Measurements from ENCODE around the gene FARP1.

The FARP1 gene

GRCh38 chr13:98429531-98429930 lies 286.6 kb downstream of the FARP1 start:
- no peak for TF ChIP-seq POLR2AphosphoS5 (IDR thresholded peaks at IDR 0.05; ENCODE audit: borderline replicate concordance, low read depth, low read length)
- TF ChIP-seq EZH2 (IDR thresholded peaks at IDR 0.05), result no peak
- TF ChIP-seq FOXP2 (optimal IDR thresholded peaks at IDR 0.05; ENCODE audit: control extremely low read depth, extremely low read length, insufficient read depth), result no peak
- DNase-seq (ENCODE audit: low read depth, low spot score), result no peak
- H3K9ac ChIP-seq (ENCODE audit: insufficient read length), result no peak overlapping the region
- H3K9me3 ChIP-seq (ENCODE audit: low read depth, low read length), result no peaks in the 10 kb centered on the region
- H3K4me3 ChIP-seq, result no peak overlapping the region
- H3K36me3 ChIP-seq (ENCODE audit: insufficient read depth, low read length), result peaks cover 10% of the 10 kb centered on the region
- H3K27ac ChIP-seq, result no peak overlapping the region

GRCh38 chr13:98429977-98430736 lies 287.3 kb downstream of the FARP1 start:
- DNase-seq (ENCODE audit: low read depth, low spot score), result no peak

GRCh38 chr13:98432638-98433037 lies 289.7 kb downstream of the FARP1 start:
- H3K36me3 ChIP-seq (ENCODE audit: insufficient read depth, low read length), result no peaks in the 10 kb centered on the region
- DNase-seq (ENCODE audit: low read depth, low spot score), result no peak

More at GRCh38 chr13:98429977-98430736, 287.3 kb downstream of the FARP1 start:
- H3K9me3 ChIP-seq (ENCODE audit: low read depth, low read length), result no peaks in the 10 kb centered on the region
- H3K4me3 ChIP-seq, result no peak overlapping the region
- H3K27ac ChIP-seq, result no peak overlapping the region
- peaks cover 8% of the 10 kb centered on the region for H3K36me3 ChIP-seq (ENCODE audit: insufficient read depth, low read length)
- TF ChIP-seq FOXP2 (optimal IDR thresholded peaks at IDR 0.05; ENCODE audit: control extremely low read depth, extremely low read length, insufficient read depth), result no peak
- no peak for TF ChIP-seq POLR2AphosphoS5 (IDR thresholded peaks at IDR 0.05; ENCODE audit: borderline replicate concordance, low read depth, low read length)
- TF ChIP-seq EZH2 (IDR thresholded peaks at IDR 0.05), result no peak
- no peak overlapping the region for H3K9ac ChIP-seq (ENCODE audit: insufficient read length)

GRCh38 chr13:98433654-98434053 lies 290.8 kb downstream of the FARP1 start:
- H3K27ac ChIP-seq, result no peak overlapping the region
- H3K4me3 ChIP-seq, result no peak overlapping the region
- no peak for TF ChIP-seq EZH2 (IDR thresholded peaks at IDR 0.05)
- TF ChIP-seq FOXP2 (optimal IDR thresholded peaks at IDR 0.05; ENCODE audit: control extremely low read depth, extremely low read length, insufficient read depth), result no peak
- TF ChIP-seq POLR2AphosphoS5 (IDR thresholded peaks at IDR 0.05; ENCODE audit: borderline replicate concordance, low read depth, low read length), result no peak
- H3K36me3 ChIP-seq (ENCODE audit: insufficient read depth, low read length), result no peaks in the 10 kb centered on the region
- H3K9me3 ChIP-seq (ENCODE audit: low read depth, low read length), result no peaks in the 10 kb centered on the region
- no peak for DNase-seq (ENCODE audit: low read depth, low spot score)
- H3K9ac ChIP-seq (ENCODE audit: insufficient read length), result no peak overlapping the region

More at GRCh38 chr13:98432638-98433037, 289.7 kb downstream of the FARP1 start:
- Histone ChIP-seq H3K9me3 (ENCODE audit: low read depth, low read length) (no peaks in the 10 kb centered on the region), H3K27ac (no peak overlapping the region), H3K9ac (ENCODE audit: insufficient read length) (no peak overlapping the region), H3K4me3 (no peak overlapping the region)
- TF ChIP-seq POLR2AphosphoS5 (IDR thresholded peaks at IDR 0.05; ENCODE audit: borderline replicate concordance, low read depth, low read length), result no peak

- no peak overlapping the region for H3K9ac ChIP-seq (ENCODE audit: insufficient read length)
- H3K36me3 ChIP-seq (ENCODE audit: insufficient read depth, low read length), result no peaks in the 10 kb centered on the region
- no peaks in the 10 kb centered on the region for H3K9me3 ChIP-seq (ENCODE audit: low read depth, low read length)
- H3K27ac ChIP-seq, result no peak overlapping the region
- no peak for DNase-seq (ENCODE audit: low read depth, low spot score)
- no peak for TF ChIP-seq POLR2AphosphoS5 (IDR thresholded peaks at IDR 0.05; ENCODE audit: borderline replicate concordance, low read depth, low read length)
- TF ChIP-seq EZH2 (IDR thresholded peaks at IDR 0.05), result no peak
- no peak for TF ChIP-seq FOXP2 (optimal IDR thresholded peaks at IDR 0.05; ENCODE audit: control extremely low read depth, extremely low read length, insufficient read depth)
- H3K4me3 ChIP-seq, result no peak overlapping the region
These were observed 291.2 kb downstream of the FARP1 start for GRCh38 chr13:98434060-98434459.

GRCh38 chr13:98435376-98435775 lies 292.5 kb downstream of the FARP1 start:
- no peak overlapping the region for H3K4me3 ChIP-seq
- DNase-seq (ENCODE audit: low read depth, low spot score), result no peak
- no peak overlapping the region for H3K9ac ChIP-seq (ENCODE audit: insufficient read length)
- TF ChIP-seq EZH2 (IDR thresholded peaks at IDR 0.05) (no peak), FOXP2 (optimal IDR thresholded peaks at IDR 0.05; ENCODE audit: control extremely low read depth, extremely low read length, insufficient read depth) (no peak), POLR2AphosphoS5 (IDR thresholded peaks at IDR 0.05; ENCODE audit: borderline replicate concordance, low read depth, low read length) (no peak)
- no peaks in the 10 kb centered on the region for H3K9me3 ChIP-seq (ENCODE audit: low read depth, low read length)
- no peaks in the 10 kb centered on the region for H3K36me3 ChIP-seq (ENCODE audit: insufficient read depth, low read length)
- H3K27ac ChIP-seq, result no peak overlapping the region

GRCh38 chr13:98436233-98436910 lies 293.5 kb downstream of the FARP1 start:
- Histone ChIP-seq H3K4me3 (no peak overlapping the region), H3K9me3 (ENCODE audit: low read depth, low read length) (no peaks in the 10 kb centered on the region), H3K27ac (no peak overlapping the region), H3K36me3 (ENCODE audit: insufficient read depth, low read length) (no peaks in the 10 kb centered on the region), H3K9ac (ENCODE audit: insufficient read length) (no peak overlapping the region)
- DNase-seq (ENCODE audit: low read depth, low spot score), result no peak
- TF ChIP-seq POLR2AphosphoS5 (IDR thresholded peaks at IDR 0.05; ENCODE audit: borderline replicate concordance, low read depth, low read length) (no peak), EZH2 (IDR thresholded peaks at IDR 0.05) (no peak), FOXP2 (optimal IDR thresholded peaks at IDR 0.05; ENCODE audit: control extremely low read depth, extremely low read length, insufficient read depth) (no peak)

- no peak for DNase-seq (ENCODE audit: low read depth, low spot score)
- H3K27ac ChIP-seq, result no peak overlapping the region
- no peak overlapping the region for H3K4me3 ChIP-seq
- TF ChIP-seq FOXP2 (optimal IDR thresholded peaks at IDR 0.05; ENCODE audit: control extremely low read depth, extremely low read length, insufficient read depth) (no peak), EZH2 (IDR thresholded peaks at IDR 0.05) (no peak), POLR2AphosphoS5 (IDR thresholded peaks at IDR 0.05; ENCODE audit: borderline replicate concordance, low read depth, low read length) (no peak)
- H3K9ac ChIP-seq (ENCODE audit: insufficient read length), result no peak overlapping the region
- H3K36me3 ChIP-seq (ENCODE audit: insufficient read depth, low read length), result no peaks in the 10 kb centered on the region
- no peaks in the 10 kb centered on the region for H3K9me3 ChIP-seq (ENCODE audit: low read depth, low read length)
These were observed 295.6 kb downstream of the FARP1 start for GRCh38 chr13:98438246-98439125.

Data from SK-N-MC (cell line).